ENCODE data around the gene PCDH9.

The PCDH9 gene

GRCh38 chr13:66681403-66681802 lies 548.7 kb downstream of the PCDH9 start:
- Histone ChIP-seq H3K27ac (no peak overlapping the region), H3K9ac (ENCODE audit: insufficient read length) (no peak overlapping the region), H3K4me3 (no peak overlapping the region), H3K9me3 (ENCODE audit: low read depth, low read length) (no peaks in the 10 kb centered on the region), H3K36me3 (ENCODE audit: insufficient read depth, low read length) (no peaks in the 10 kb centered on the region)
- TF ChIP-seq FOXP2 (optimal IDR thresholded peaks at IDR 0.05; ENCODE audit: control extremely low read depth, extremely low read length, insufficient read depth) (no peak), EZH2 (IDR thresholded peaks at IDR 0.05) (no peak), POLR2AphosphoS5 (IDR thresholded peaks at IDR 0.05; ENCODE audit: borderline replicate concordance, low read depth, low read length) (no peak)
- DNase-seq (ENCODE audit: low read depth, low spot score) = no peak

DNA sequence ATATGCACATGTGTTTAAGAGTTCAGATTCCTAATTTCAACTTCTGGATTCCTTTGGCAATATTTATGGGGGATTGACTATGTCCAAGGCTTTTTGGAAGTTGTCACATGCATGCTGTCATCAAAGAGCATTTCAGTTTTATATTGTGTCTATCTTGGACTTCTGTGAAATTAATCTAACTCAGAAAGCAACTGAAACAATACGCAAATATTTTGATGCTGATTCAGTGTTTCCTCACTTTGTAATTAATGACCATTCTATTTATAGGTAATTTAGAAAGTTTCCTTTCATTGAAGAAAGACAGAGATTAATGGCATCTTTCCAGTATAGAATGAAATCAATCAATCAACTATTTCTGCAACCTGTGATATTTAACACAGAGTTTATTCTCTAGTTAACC lies 550.1 kb downstream of the PCDH9 start:
- Histone ChIP-seq H3K36me3 (ENCODE audit: insufficient read depth, low read length) (no peaks in the 10 kb centered on the region), H3K27ac (no peak overlapping the region), H3K9me3 (ENCODE audit: low read depth, low read length) (no peaks in the 10 kb centered on the region), H3K4me3 (no peak overlapping the region), H3K9ac (ENCODE audit: insufficient read length) (no peak overlapping the region)
- TF ChIP-seq POLR2AphosphoS5 (IDR thresholded peaks at IDR 0.05; ENCODE audit: borderline replicate concordance, low read depth, low read length) = no peak
- no peak for TF ChIP-seq FOXP2 (optimal IDR thresholded peaks at IDR 0.05; ENCODE audit: control extremely low read depth, extremely low read length, insufficient read depth)
- no peak for TF ChIP-seq EZH2 (IDR thresholded peaks at IDR 0.05)
- no peak for DNase-seq (ENCODE audit: low read depth, low spot score)

GRCh38 chr13:66675620-66676019 lies 554.5 kb downstream of the PCDH9 start:
- no peak overlapping the region for H3K27ac ChIP-seq
- no peak for DNase-seq (ENCODE audit: low read depth, low spot score)

DNA sequence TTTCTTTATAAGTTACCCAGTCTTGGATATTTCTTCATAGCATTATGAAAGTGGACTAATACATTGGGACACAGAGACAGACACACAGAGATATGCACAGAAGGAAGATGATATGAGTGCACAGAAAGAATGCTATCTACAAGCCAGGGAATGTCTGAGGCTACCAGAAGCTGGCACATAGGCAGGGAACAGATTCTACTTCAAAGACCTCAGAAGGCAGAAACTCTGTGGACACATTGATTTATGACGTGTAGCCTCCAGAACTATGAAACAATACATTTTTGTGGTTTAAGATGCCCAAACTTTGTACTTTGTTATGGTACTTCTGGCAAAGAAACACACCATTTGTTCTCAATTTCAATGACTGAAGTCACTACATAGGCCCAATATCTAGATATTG lies 556.7 kb downstream of the PCDH9 start:
- no peaks in the 10 kb centered on the region for H3K9me3 ChIP-seq (ENCODE audit: low read depth, low read length)
- no peak overlapping the region for H3K27ac ChIP-seq

More at GRCh38 chr13:66675620-66676019, 554.5 kb downstream of the PCDH9 start:
- Histone ChIP-seq H3K9ac (ENCODE audit: insufficient read length) (no peak overlapping the region), H3K36me3 (ENCODE audit: insufficient read depth, low read length) (no peaks in the 10 kb centered on the region), H3K9me3 (ENCODE audit: low read depth, low read length) (no peaks in the 10 kb centered on the region), H3K4me3 (no peak overlapping the region)
- no peak for TF ChIP-seq POLR2AphosphoS5 (IDR thresholded peaks at IDR 0.05; ENCODE audit: borderline replicate concordance, low read depth, low read length)
- no peak for TF ChIP-seq FOXP2 (optimal IDR thresholded peaks at IDR 0.05; ENCODE audit: control extremely low read depth, extremely low read length, insufficient read depth)
- no peak for TF ChIP-seq EZH2 (IDR thresholded peaks at IDR 0.05)

GRCh38 chr13:66665991-66666390 lies 564.1 kb downstream of the PCDH9 start:
- no peak overlapping the region for H3K9ac ChIP-seq (ENCODE audit: insufficient read length)
- no peaks in the 10 kb centered on the region for H3K36me3 ChIP-seq (ENCODE audit: insufficient read depth, low read length)
- H3K9me3 ChIP-seq (ENCODE audit: low read depth, low read length) = no peaks in the 10 kb centered on the region
- no peak overlapping the region for H3K27ac ChIP-seq
- TF ChIP-seq EZH2 (IDR thresholded peaks at IDR 0.05) (no peak), FOXP2 (optimal IDR thresholded peaks at IDR 0.05; ENCODE audit: control extremely low read depth, extremely low read length, insufficient read depth) (no peak), POLR2AphosphoS5 (IDR thresholded peaks at IDR 0.05; ENCODE audit: borderline replicate concordance, low read depth, low read length) (no peak)
- no peak for DNase-seq (ENCODE audit: low read depth, low spot score)
- no peak overlapping the region for H3K4me3 ChIP-seq

More for the DNA sequence above, 556.7 kb downstream of the PCDH9 start:
- no peak for DNase-seq (ENCODE audit: low read depth, low spot score)
- H3K36me3 ChIP-seq (ENCODE audit: insufficient read depth, low read length) = no peaks in the 10 kb centered on the region
- H3K4me3 ChIP-seq = no peak overlapping the region
- no peak overlapping the region for H3K9ac ChIP-seq (ENCODE audit: insufficient read length)
- TF ChIP-seq FOXP2 (optimal IDR thresholded peaks at IDR 0.05; ENCODE audit: control extremely low read depth, extremely low read length, insufficient read depth) = no peak
- TF ChIP-seq POLR2AphosphoS5 (IDR thresholded peaks at IDR 0.05; ENCODE audit: borderline replicate concordance, low read depth, low read length) = no peak
- TF ChIP-seq EZH2 (IDR thresholded peaks at IDR 0.05) = no peak

DNA sequence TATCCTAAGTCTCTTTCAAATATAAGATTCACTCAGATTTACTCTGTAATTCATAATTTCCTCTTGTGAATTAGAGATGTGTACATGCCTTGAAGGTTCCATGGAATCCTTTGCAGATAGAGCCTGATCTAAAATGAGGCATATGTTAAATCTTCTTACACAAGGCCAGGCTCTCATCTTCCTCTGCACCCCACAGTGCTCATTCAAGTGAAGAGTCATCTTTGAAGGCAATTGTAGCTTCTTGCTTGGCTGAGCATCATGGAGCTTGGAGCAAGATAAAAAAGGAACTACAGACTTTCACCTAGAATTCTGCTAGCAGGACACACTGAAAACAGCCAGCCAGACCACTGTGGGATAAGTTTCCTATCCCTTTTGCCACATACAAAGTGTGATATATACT lies 566.4 kb downstream of the PCDH9 start:
- TF ChIP-seq POLR2AphosphoS5 (IDR thresholded peaks at IDR 0.05; ENCODE audit: borderline replicate concordance, low read depth, low read length) (no peak), FOXP2 (optimal IDR thresholded peaks at IDR 0.05; ENCODE audit: control extremely low read depth, extremely low read length, insufficient read depth) (no peak)
- H3K27ac ChIP-seq = no peak overlapping the region
- H3K9me3 ChIP-seq (ENCODE audit: low read depth, low read length) = no peaks in the 10 kb centered on the region
- no peak overlapping the region for H3K4me3 ChIP-seq
- DNase-seq (ENCODE audit: low read depth, low spot score) = no peak
- no peak overlapping the region for H3K9ac ChIP-seq (ENCODE audit: insufficient read length)
- H3K36me3 ChIP-seq (ENCODE audit: insufficient read depth, low read length) = no peaks in the 10 kb centered on the region

DNA sequence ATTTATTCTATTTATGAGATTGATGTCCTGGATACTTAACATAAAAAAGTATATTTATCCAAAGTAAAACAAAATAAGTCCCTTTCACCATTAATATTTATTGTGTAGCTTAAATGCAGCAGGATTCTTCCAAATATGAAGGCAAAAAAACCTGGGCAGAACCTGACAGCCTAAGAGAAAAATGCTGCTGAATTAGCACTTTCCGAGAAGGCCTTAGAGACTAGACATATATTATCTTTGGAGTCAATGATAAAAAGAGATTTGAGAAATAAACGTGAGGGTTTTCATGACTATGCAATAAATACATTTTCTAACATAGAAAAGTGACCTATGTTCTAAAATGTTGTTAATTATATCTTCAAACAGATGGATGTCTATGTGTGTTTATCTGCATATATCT lies 566.9 kb downstream of the PCDH9 start:
- Histone ChIP-seq H3K4me3 (no peak overlapping the region), H3K27ac (no peak overlapping the region), H3K9me3 (ENCODE audit: low read depth, low read length) (no peaks in the 10 kb centered on the region), H3K36me3 (ENCODE audit: insufficient read depth, low read length) (no peaks in the 10 kb centered on the region), H3K9ac (ENCODE audit: insufficient read length) (no peak overlapping the region)
- no peak for DNase-seq (ENCODE audit: low read depth, low spot score)
- TF ChIP-seq EZH2 (IDR thresholded peaks at IDR 0.05) = no peak
- TF ChIP-seq POLR2AphosphoS5 (IDR thresholded peaks at IDR 0.05; ENCODE audit: borderline replicate concordance, low read depth, low read length) = no peak

DNA sequence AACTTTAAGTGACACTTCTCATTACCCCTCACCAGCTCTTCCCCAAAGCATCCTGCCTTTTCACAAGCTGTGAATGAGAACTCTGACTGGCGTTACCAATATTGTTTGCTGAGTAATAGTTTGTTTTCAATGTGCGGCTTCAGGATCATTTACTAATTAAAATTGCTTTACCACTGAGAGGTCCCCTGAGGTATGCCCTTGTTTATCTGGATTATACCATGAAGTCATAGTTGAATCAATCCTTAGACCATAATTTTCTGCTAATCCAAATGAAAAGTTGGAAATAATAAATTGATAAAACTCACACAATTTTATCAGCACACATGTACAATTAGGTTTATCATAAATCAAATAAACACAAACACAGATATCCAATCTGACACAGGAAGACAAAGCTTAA lies 568.8 kb downstream of the PCDH9 start:
- peak overlapping the region; percentile 4; the same call in 1 of the 2 replicates for H3K4me3 ChIP-seq
- H3K27ac ChIP-seq = no peak overlapping the region
- no peak overlapping the region for H3K9ac ChIP-seq (ENCODE audit: insufficient read length)
- H3K36me3 ChIP-seq (ENCODE audit: insufficient read depth, low read length) = no peaks in the 10 kb centered on the region
- DNase-seq (ENCODE audit: low read depth, low spot score) = no peak
- H3K9me3 ChIP-seq (ENCODE audit: low read depth, low read length) = no peaks in the 10 kb centered on the region
- TF ChIP-seq EZH2 (IDR thresholded peaks at IDR 0.05) = no peak
- TF ChIP-seq FOXP2 (optimal IDR thresholded peaks at IDR 0.05; ENCODE audit: control extremely low read depth, extremely low read length, insufficient read depth) = no peak
- TF ChIP-seq POLR2AphosphoS5 (IDR thresholded peaks at IDR 0.05; ENCODE audit: borderline replicate concordance, low read depth, low read length) = no peak

GRCh38 chr13:66660468-66660813 lies 569.7 kb downstream of the PCDH9 start:
- Histone ChIP-seq H3K27ac (no peak overlapping the region), H3K36me3 (ENCODE audit: insufficient read depth, low read length) (no peaks in the 10 kb centered on the region), H3K4me3 (no peak overlapping the region), H3K9me3 (ENCODE audit: low read depth, low read length) (no peaks in the 10 kb centered on the region), H3K9ac (ENCODE audit: insufficient read length) (no peak overlapping the region)
- TF ChIP-seq POLR2AphosphoS5 (IDR thresholded peaks at IDR 0.05; ENCODE audit: borderline replicate concordance, low read depth, low read length) (no peak), FOXP2 (optimal IDR thresholded peaks at IDR 0.05; ENCODE audit: control extremely low read depth, extremely low read length, insufficient read depth) (no peak), EZH2 (IDR thresholded peaks at IDR 0.05) (no peak)
- no peak for DNase-seq (ENCODE audit: low read depth, low spot score)
